Measurements from ENCODE around the gene PAGE2. TPM values are rescaled to one million over a fixed set of nuclear protein-coding genes. Genes with fewer than 3 reads are reported as not detected.
"Not testable (repeated sequence)": the region's sequence is repeated elsewhere in the genome, so short reads cannot be mapped to it uniquely, and the experiment has no call there.

PAGE2 gene
- total and polyA plus RNA-seq, 3 experiments from 2014 or later, result not detected

DNA sequence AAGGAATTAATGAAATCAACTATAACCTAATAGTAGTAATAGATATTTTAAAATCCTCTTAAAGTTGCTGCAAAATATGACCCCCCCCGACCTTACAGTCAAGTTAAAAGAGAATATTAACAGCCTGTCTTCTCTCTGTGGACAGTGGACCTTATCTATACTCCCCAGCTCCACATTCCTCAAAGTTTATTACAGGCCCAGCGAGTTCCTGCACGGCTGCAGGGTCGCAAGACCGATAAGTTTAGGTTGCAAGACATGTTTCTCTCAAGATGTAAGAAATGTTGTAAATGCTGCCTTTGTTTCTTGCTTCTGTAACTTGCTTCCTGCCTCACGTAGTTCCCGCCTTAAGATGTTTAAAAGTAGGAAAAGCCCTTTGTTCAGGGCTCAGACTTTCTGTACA is 27.8 kb downstream of the PAGE2 start:
- Histone ChIP-seq H3K4me1 (ENCODE audit: insufficient read depth, low read length) (peaks cover 25% of the 10 kb centered on the region), H3K27ac (ENCODE audit: low read depth, low read length) (peak overlapping the region; percentile 54)
- CTCF ChIA-PET; H3K9me3 Mint-ChIP-seq; H3K9me3 ChIP-seq (ENCODE audit: low read length); H3K4me3 ChIP-seq (ENCODE audit: low read length); H3K36me3 Mint-ChIP-seq; DNase-seq; H3K36me3 ChIP-seq (ENCODE audit: insufficient read depth, low read length); H3K27ac Mint-ChIP-seq; H3K27me3 ChIP-seq (ENCODE audit: insufficient read depth, low read length, poor library complexity, severe bottlenecking); H3K4me3 Mint-ChIP-seq; H3K27me3 Mint-ChIP-seq: not testable (repeated sequence)
- POLR2A ChIA-PET, result interaction anchor here (0.6 kb wide), 1 partner anchor 1095 kb away, joined by 7 read pairs; no protein-coding TSS in a partner anchor
- peaks cover 27 to 38% (median 36%) of the 10 kb centered on the region in 3 donors for H3K4me1 Mint-ChIP-seq

DNA sequence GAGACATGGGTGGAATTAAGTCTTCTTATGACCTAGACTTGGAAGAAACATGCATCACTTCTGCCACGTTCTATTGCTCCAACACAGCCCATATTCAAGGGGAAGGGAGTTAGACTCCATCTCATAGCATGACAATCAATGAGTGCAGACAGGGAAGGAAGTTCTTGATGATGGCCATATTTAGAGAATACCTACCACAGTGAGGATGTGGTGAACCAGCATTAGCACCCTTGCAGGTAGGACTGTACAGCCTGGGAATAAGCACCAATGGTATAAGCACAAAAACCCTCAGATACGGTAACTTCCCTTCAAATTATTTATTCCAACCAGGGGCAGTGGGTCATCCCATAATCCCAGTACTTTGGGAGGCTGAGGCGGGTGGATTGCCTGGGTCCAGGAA is 29.8 kb downstream of the PAGE2 start:
- peak in 2 of 5 donors; percentile 10 to 45 for DNase-seq
- POLR2A ChIA-PET, result no interaction called here
- no peak overlapping the region for H3K27ac Mint-ChIP-seq
- peaks cover under 1 to 6% of the 10 kb centered on the region in 2 donors for H3K27me3 Mint-ChIP-seq
- H3K27ac ChIP-seq (ENCODE audit: low read depth, low read length), result no peak overlapping the region
- no peaks in the 10 kb centered on the region for H3K9me3 ChIP-seq (ENCODE audit: low read length)
- CTCF ChIA-PET, result no interaction called here
- peak overlapping the region in 4 of 7 donors; percentile 11 to 82 (median 26) for H3K4me3 Mint-ChIP-seq
- H3K4me3 ChIP-seq (ENCODE audit: low read length), result no peak overlapping the region
- H3K4me1 Mint-ChIP-seq, result peaks cover 27 to 40% (median 38%) of the 10 kb centered on the region in 3 donors
- no peaks in the 10 kb centered on the region for H3K36me3 ChIP-seq (ENCODE audit: insufficient read depth, low read length)
- no peaks in the 10 kb centered on the region for H3K27me3 ChIP-seq (ENCODE audit: insufficient read depth, low read length, poor library complexity, severe bottlenecking)
- peaks cover 25% of the 10 kb centered on the region for H3K4me1 ChIP-seq (ENCODE audit: insufficient read depth, low read length)
- no peaks in the 10 kb centered on the region for H3K9me3 Mint-ChIP-seq
- no peaks in the 10 kb centered on the region for H3K36me3 Mint-ChIP-seq

DNA sequence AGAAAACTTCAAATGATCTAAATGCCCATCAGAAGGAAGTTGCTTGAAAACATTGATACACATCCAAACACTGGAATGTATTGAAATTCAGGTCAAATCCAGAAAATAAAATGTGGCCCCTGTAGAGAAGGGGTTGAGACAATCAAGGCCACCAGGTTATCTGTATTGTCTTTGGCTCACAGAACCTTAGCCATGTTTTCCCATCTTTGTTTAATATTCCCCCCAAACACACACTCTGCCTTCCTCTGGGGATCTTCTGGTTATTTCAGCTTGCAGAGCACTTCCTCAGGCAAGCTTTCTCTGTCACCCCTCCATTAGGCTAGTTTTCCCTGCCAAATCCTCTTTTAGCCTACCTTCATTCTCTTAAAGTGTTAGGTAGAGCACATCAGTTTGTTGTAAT is 30.5 kb downstream of the PAGE2 start:
- no peaks in the 10 kb centered on the region for H3K9me3 Mint-ChIP-seq
- Histone ChIP-seq H3K4me1 (ENCODE audit: insufficient read depth, low read length) (peaks cover 25% of the 10 kb centered on the region), H3K9me3 (ENCODE audit: low read length) (no peaks in the 10 kb centered on the region), H3K27me3 (ENCODE audit: insufficient read depth, low read length, poor library complexity, severe bottlenecking) (no peaks in the 10 kb centered on the region), H3K4me3 (ENCODE audit: low read length) (no peak overlapping the region), H3K27ac (ENCODE audit: low read depth, low read length) (no peak overlapping the region), H3K36me3 (ENCODE audit: insufficient read depth, low read length) (no peaks in the 10 kb centered on the region)
- DNase-seq, result no peak
- peak overlapping the region; percentile 4 to 67 (median 36) for H3K4me3 Mint-ChIP-seq
- ChIA-PET POLR2A (no interaction called here), CTCF (no interaction called here)
- H3K4me1 Mint-ChIP-seq, result peaks cover 27 to 40% (median 38%) of the 10 kb centered on the region in 3 donors
- peak overlapping the region in 3 of 8 donors; percentile 16 to 84 (median 55) for H3K27ac Mint-ChIP-seq
- H3K36me3 Mint-ChIP-seq, result no peaks in the 10 kb centered on the region
- H3K27me3 Mint-ChIP-seq, result peaks cover 3 to 8% of the 10 kb centered on the region in 2 donors

DNA sequence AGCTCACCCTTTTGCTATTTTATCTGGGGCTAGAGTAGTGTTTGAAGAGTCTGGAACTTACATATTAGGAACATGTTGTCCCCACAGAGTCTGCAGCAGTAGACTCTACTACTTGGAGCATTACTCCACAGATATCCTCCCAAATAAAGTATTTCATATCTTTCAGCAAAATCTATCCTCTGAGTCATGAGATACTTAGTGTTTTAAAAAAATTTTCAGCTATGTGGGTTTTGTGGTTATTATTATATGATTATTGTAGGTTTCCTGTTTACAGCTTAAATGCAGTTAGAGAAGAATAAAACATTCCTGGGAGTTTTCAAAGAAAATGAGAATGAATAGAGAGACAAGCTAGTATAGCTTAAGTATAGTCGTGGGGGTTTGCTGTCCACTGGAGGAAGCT is 30.9 kb downstream of the PAGE2 start:
- Histone ChIP-seq H3K4me3 (ENCODE audit: low read length) (no peak overlapping the region), H3K27me3 (ENCODE audit: insufficient read depth, low read length, poor library complexity, severe bottlenecking) (no peaks in the 10 kb centered on the region), H3K36me3 (ENCODE audit: insufficient read depth, low read length) (no peaks in the 10 kb centered on the region), H3K4me1 (ENCODE audit: insufficient read depth, low read length) (peaks cover 25% of the 10 kb centered on the region), H3K9me3 (ENCODE audit: low read length) (no peaks in the 10 kb centered on the region), H3K27ac (ENCODE audit: low read depth, low read length) (no peak overlapping the region)
- Mint-ChIP-seq H3K4me3 (peak overlapping the region; percentile 1 to 67 (median 36)), H3K4me1 (peaks cover 27 to 40% (median 38%) of the 10 kb centered on the region in 3 donors), H3K27me3 (peaks cover 3 to 8% of the 10 kb centered on the region in 2 donors), H3K36me3 (no peaks in the 10 kb centered on the region), H3K9me3 (no peaks in the 10 kb centered on the region), H3K27ac (peak overlapping the region in 3 of 8 donors; percentile 16 to 84 (median 55))
- POLR2A ChIA-PET, result no interaction called here
- CTCF ChIA-PET, result no interaction called here
- no peak for DNase-seq

DNA sequence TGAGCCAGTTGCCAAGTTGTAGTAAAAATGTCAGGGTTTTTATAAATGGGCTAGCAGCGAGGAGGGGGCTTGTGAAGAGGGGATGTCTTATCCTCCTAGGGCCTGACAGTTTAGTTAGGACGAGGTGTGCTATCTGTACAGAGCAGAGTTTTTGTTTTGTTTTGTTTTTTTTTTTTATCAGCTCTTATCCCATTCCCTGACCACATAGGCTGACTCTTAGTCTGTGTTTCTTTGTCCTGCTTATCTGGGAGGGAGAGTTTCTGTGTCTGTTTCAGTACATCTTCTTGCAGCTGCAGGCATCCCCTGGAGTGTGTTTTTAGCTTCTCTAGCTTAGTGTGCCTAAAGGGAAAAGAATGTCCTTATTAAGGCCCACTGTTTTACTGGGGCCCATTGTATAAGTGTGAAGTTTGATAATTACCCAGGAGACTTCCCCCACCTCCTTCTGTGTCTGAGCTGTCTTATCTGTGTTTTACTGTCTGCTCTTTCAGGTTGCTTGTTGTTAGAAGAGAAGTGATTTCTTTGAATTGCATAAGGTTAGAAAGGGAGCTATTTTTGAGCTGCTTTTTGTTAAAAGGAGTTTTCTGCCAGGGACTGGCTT is 32.0 kb downstream of the PAGE2 start:
- Histone ChIP-seq H3K27ac (ENCODE audit: low read depth, low read length) (peak overlapping the region; percentile 47), H3K4me1 (ENCODE audit: insufficient read depth, low read length) (peaks cover 25% of the 10 kb centered on the region), H3K9me3 (ENCODE audit: low read length) (no peaks in the 10 kb centered on the region), H3K4me3 (ENCODE audit: low read length) (no peak overlapping the region), H3K27me3 (ENCODE audit: insufficient read depth, low read length, poor library complexity, severe bottlenecking) (no peaks in the 10 kb centered on the region), H3K36me3 (ENCODE audit: insufficient read depth, low read length) (no peaks in the 10 kb centered on the region)
- no peaks in the 10 kb centered on the region for H3K36me3 Mint-ChIP-seq
- CTCF ChIA-PET, result no interaction called here
- H3K4me3 Mint-ChIP-seq, result no peak overlapping the region
- H3K27ac Mint-ChIP-seq, result peak overlapping the region in 1 of 8 donors; percentile 68
- no peak for DNase-seq
- H3K9me3 Mint-ChIP-seq, result no peaks in the 10 kb centered on the region
- peaks cover 27 to 40% (median 38%) of the 10 kb centered on the region in 3 donors for H3K4me1 Mint-ChIP-seq
- peaks cover 3 to 8% of the 10 kb centered on the region in 2 donors for H3K27me3 Mint-ChIP-seq
- POLR2A ChIA-PET, result no interaction called here

DNA sequence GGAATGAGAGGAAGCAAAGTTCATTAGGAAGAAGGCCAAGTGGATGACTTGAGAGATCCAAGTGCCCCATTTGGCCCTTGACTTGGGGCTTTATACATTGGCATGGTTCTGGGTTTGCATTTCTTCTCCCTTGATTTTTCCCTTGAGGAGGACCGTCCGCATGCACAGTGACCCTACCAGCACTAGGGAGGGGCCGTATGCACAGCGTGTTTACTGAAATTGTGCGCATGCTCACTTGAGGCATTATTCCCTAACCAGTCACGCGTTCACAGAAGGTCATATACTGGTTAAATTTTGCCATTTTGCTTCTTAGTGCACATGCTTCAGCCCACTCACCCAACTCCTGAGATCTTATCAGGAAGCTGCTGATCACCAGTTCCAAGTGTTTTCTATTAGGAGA is 35.1 kb downstream of the PAGE2 start:
- CTCF ChIA-PET, result no interaction called here
- H3K4me1 Mint-ChIP-seq, result peaks cover 21 to 29% (median 26%) of the 10 kb centered on the region in 3 donors
- Histone ChIP-seq H3K36me3 (ENCODE audit: insufficient read depth, low read length) (no peaks in the 10 kb centered on the region), H3K27me3 (ENCODE audit: insufficient read depth, low read length, poor library complexity, severe bottlenecking) (no peaks in the 10 kb centered on the region), H3K9me3 (ENCODE audit: low read length) (no peaks in the 10 kb centered on the region), H3K27ac (ENCODE audit: low read depth, low read length) (no peak overlapping the region), H3K4me1 (ENCODE audit: insufficient read depth, low read length) (peaks cover 13% of the 10 kb centered on the region), H3K4me3 (ENCODE audit: low read length) (no peak overlapping the region)
- no peak for DNase-seq
- H3K27me3 Mint-ChIP-seq, result peaks cover 3 to 16% of the 10 kb centered on the region in 2 donors
- no peak overlapping the region for H3K4me3 Mint-ChIP-seq
- POLR2A ChIA-PET, result no interaction called here
- H3K9me3 Mint-ChIP-seq, result no peaks in the 10 kb centered on the region
- no peak overlapping the region for H3K27ac Mint-ChIP-seq
- no peaks in the 10 kb centered on the region for H3K36me3 Mint-ChIP-seq

DNA sequence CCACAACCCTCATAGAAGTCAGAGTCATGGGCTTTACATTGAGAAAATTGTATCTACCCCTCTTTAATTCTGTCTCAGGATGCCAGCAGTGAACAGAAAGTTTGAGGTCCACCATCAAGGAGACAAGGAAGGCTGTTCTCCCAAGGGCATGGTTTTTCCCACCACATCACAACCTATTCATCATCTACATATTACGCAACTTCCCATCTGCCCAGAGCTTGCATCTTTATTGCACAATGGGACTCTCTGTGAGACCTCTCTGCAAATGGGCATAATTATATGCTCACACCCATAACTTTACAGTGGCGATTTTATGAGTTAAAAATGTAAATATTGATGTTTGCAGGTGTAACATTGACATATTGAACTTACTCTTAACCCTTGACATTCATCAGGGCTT is 38.9 kb downstream of the PAGE2 start:
- no peaks in the 10 kb centered on the region for H3K9me3 ChIP-seq (ENCODE audit: low read length)
- no peak overlapping the region for H3K27ac ChIP-seq (ENCODE audit: low read depth, low read length)
- peak overlapping the region in 1 of 8 donors; percentile 6 for H3K27ac Mint-ChIP-seq
- H3K36me3 ChIP-seq (ENCODE audit: insufficient read depth, low read length), result no peaks in the 10 kb centered on the region
- peaks cover 0 to 4% (median 0%) of the 10 kb centered on the region in 3 donors for H3K4me1 Mint-ChIP-seq
- ChIA-PET CTCF (no interaction called here), POLR2A (no interaction called here)
- DNase-seq, result no peak
- H3K9me3 Mint-ChIP-seq, result no peaks in the 10 kb centered on the region
- no peak overlapping the region for H3K4me3 ChIP-seq (ENCODE audit: low read length)
- H3K36me3 Mint-ChIP-seq, result no peaks in the 10 kb centered on the region
- no peaks in the 10 kb centered on the region for H3K4me1 ChIP-seq (ENCODE audit: insufficient read depth, low read length)
- H3K4me3 Mint-ChIP-seq, result no peak overlapping the region
- peaks cover 6 to 21% of the 10 kb centered on the region in 2 donors for H3K27me3 Mint-ChIP-seq
- no peaks in the 10 kb centered on the region for H3K27me3 ChIP-seq (ENCODE audit: insufficient read depth, low read length, poor library complexity, severe bottlenecking)

DNA sequence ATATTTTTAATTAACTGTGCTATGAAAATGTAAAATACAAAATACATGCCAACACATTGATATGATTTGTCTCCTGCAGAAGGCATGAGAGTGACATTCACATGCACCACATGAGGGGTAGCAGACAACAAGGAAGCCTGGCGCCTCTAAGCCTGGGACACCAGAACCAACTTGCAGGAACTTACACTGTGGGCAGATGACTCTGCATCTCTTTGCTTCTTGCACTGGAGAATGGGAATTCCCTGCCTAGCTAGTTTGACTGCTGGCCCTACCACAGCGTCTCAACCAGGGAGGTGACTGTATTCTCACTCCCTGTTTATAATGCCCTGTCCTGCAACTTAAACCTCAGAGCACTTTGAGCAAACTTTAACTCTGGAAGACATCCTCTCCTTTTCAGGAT is 40.5 kb downstream of the PAGE2 start:
- no peaks in the 10 kb centered on the region for H3K9me3 Mint-ChIP-seq
- H3K27me3 Mint-ChIP-seq, result peaks cover 3 to 15% of the 10 kb centered on the region in 2 donors
- no peaks in the 10 kb centered on the region for H3K36me3 Mint-ChIP-seq
- DNase-seq, result no peak
- Histone ChIP-seq H3K4me1 (ENCODE audit: insufficient read depth, low read length) (no peaks in the 10 kb centered on the region), H3K4me3 (ENCODE audit: low read length) (no peak overlapping the region), H3K27ac (ENCODE audit: low read depth, low read length) (no peak overlapping the region), H3K27me3 (ENCODE audit: insufficient read depth, low read length, poor library complexity, severe bottlenecking) (no peaks in the 10 kb centered on the region), H3K9me3 (ENCODE audit: low read length) (no peaks in the 10 kb centered on the region), H3K36me3 (ENCODE audit: insufficient read depth, low read length) (no peaks in the 10 kb centered on the region)
- H3K4me1 Mint-ChIP-seq, result no peaks in the 10 kb centered on the region
- ChIA-PET POLR2A (no interaction called here), CTCF (no interaction called here)
- H3K27ac Mint-ChIP-seq, result no peak overlapping the region
- H3K4me3 Mint-ChIP-seq, result no peak overlapping the region

Data from CD8-positive, alpha-beta memory T cell (primary cell).